ENCODE results near the gene LHFPL5.
A peak's percentile ranks its signal among the peaks of the same experiment; 100 is the strongest.

Gene LHFPL5

DNA sequence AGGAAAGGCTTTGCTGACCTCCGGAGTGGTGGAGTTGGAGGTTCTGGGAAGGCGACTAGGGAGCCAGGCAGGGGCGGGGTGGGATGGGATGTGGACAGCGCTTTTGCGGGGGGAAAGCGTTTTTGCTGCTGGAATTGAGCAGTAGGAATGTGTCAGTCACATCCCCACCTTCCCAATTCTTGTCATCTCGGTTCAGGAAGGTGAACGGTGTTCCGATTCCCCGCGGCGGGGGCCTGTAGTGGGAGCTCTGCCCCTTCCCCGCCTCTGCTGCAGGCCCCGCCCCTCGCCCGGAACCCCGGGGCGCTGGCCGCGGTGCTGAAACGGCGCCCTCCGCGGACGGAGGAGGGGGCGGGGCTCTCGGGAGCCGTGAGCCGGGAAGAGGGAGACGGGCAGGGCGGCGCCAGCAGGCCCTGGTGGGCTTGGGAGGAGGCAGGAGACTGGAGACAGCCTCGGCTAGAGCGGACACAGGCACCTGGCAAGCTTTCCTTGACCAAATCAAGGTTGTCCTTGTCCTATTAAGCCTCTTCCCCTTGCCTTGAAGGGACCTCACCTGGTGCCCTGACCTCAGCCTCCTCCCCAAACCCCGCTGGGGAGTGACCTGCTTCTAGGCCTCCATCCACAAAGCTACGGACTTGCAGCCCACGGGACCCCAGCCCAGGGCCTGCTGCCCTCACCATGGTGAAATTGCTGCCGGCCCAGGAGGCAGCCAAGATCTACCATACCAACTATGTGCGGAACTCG lies at the start of gene LHFPL5:
TSS of gene LHFPL5 (plus strand) at position 357 of the 741 bp plus-strand sequence. CDS start at position 676, 319 bp downstream.
- DNase-seq (ENCODE audit: low read depth in 2 of 2): peak in 1 of 2 donors; percentile 31

- no peak for DNase-seq (ENCODE audit: low read depth in 2 of 2)
Measured at GRCh38 chr6:35757456-35758123, 47.6 kb upstream of the LHFPL5 start.

- no peak for DNase-seq (ENCODE audit: low read depth in 2 of 2)
Measured at GRCh38 chr6:35759426-35759825, 45.7 kb upstream of the LHFPL5 start.

DNA sequence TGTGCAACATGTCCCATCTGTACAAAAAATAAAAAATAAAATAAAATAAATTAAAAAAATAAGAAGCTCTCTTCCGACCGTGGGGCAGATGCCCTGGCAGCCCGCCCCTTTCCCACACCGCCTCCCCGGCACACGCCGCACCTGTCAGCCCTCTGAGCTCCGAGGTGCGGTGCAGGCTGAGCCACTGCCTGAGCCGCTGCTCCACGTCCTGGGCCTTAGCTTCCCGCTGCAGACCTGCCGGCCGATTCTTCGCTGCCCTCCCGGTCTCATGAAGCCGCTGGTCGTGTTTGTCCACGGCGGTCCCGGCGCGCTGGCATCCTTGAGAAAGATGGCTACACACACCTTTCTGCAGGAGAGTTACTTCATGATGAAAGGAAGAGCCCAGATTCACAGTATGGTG lies 39.4 kb upstream of the LHFPL5 start:
- no peak for DNase-seq (ENCODE audit: low read depth in 2 of 2)

GRCh38 chr6:35769211-35769610 lies 35.9 kb upstream of the LHFPL5 start:
- no peak for DNase-seq (ENCODE audit: low read depth in 2 of 2)

GRCh38 chr6:35771343-35771627 lies 33.9 kb upstream of the LHFPL5 start:
- no peak for DNase-seq (ENCODE audit: low read depth in 2 of 2)

DNA sequence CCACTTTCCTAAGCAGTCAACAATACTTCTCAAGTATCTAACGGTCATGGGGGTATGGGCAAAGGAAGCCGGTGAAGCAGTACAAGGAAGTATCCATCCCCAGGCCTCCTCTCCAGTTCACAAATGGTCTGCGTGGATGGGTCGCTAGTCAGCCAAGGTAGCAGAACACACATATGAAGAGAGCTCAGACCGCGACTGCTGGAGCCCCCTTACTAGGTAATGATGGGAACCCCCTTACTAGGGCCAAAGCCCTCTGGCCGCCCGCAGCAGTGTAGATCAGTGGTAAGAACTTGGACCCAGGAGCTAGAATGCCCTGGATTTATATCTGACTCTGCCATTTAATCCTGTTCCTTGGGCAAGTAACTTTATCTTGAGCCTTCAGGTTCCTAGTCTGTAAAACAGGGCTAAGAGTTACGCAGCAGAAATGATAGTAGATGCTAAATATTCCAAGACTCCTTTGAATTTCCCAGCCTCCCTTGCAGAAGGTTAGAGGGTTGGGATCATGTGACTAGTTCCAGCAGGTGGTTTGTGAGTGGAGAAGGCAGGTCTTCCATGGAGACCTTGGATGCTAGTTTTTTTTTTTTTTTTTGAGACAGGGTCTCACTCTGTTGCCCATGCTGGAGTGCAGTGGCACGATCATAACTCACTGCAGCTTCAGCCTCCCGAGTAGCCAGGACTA lies 30.9 kb upstream of the LHFPL5 start:
- DNase-seq (ENCODE audit: low read depth in 2 of 2): no peak

DNA sequence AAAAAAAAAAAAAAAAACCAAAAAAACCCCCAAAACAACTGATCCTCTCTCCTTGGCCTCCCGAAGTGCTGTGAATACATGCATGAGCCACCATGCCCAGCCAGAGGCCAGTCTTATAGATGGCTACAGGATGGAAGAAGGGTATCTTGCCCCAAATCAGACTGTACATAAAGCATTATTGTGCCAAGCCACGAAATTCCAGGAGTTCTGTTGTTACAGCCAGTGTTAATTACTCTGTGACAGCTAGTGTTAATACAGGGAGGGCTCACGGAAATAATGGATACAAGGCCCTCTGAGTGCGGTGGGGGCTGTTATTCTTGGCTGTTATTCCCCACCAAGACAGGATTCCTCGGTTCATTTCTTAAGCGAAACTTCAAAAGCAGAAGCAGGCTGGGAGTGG lies 30.1 kb upstream of the LHFPL5 start:
- no peak for DNase-seq (ENCODE audit: low read depth in 2 of 2)

DNA sequence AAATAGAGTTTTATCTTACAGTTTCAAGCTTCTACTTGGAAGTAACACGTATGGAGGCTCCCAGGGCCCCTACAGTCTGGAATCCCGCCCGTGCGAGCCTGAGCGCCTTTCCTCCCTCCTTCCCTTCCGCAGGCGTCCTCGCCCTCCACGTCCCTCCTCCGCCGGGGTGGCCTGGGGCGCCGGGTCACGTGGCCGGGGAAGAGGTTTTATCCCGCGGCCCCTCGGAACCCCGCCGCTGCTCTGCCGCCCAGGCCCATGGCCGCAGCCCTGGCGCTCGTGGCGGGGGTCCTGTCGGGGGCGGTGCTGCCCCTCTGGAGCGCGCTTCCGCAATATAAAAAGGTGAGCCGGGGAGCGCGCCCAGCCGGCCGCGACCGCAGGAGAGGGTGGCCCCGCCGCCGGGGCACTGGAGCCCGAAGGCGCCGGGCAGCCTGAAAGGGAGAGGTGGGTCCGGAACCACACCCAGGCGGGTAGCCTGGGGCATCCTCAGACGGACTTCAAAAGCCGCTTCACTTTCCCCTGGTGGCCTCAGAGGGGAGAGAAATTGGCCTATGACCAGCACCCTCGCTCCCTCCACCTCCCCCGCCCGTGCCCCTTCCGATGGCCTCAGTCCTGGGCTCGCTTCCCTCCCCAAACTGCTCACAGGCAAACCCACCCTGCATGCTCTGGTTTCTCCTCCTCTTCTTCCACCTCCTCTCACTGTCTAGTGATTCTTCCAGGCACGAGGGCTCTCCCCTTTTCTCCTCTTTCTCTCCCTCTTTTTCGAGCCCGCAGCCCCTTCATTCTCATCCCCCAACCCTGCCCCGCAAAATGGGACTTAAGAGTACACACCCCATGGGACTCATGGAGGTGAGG lies 28.6 kb upstream of the LHFPL5 start, which contains the start of gene CLPSL2:
TSS of gene CLPSL2 (plus strand) at position 235 of the 852 bp plus-strand sequence. CDS start at position 256, 21 bp downstream.
- no peak for DNase-seq (ENCODE audit: low read depth in 2 of 2)

DNA sequence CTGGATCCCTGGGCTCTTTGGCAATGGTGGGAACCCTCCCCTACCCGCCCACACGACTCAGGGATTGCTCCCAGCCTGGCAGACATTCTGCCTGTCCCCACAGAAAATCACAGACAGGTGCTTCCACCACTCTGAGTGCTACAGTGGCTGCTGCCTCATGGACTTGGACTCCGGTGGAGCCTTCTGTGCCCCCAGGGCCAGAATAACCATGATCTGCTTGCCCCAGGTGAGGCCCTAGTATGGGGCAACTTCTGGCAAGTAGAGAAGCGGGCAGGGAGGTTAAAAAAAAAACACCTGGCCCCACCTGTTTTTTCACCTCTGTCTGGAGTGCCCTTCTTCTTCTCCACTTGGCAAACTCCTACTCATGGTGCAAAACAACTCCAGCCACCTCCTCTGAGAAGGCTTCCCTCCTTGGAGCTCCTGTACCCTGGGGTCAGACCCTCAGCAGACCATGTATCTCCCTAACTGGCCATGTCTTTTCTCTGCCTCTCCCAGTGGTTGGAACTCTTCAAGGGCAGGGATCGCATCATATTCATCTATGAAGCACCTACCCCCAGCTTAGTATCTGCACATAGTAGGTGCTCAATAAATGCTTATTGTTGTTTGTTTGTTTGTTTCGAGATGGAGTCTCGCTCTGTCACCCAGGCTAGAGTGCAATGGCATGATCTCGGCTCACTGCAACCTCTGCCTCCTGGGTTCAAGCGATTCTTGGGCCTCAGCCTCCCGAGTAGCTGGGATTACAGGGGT lies 27.6 kb upstream of the LHFPL5 start:
- no peak for DNase-seq (ENCODE audit: low read depth in 2 of 2)

DNA sequence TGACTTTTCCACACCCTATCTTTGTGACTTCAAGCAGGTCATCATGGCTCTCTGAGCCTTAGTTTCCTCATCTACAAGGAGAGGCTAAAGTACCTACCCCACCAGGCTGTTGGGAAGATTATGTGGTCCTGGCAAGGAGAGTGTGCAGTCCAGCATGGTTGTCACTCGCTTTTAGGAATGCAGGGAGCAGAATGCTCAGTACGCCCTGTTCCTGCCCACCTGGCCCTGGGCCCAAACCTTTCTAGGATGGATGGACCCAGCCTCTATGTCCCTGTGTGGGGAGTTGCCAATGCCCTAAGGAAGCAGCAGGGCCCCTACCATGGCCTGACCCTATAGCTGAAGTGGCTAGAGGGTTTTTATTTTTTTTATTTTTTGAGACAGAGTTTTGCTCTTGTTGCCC lies 26.7 kb upstream of the LHFPL5 start:
- DNase-seq (ENCODE audit: low read depth in 2 of 2): no peak

- DNase-seq (ENCODE audit: low read depth in 2 of 2): no peak
Measured at GRCh38 chr6:35780719-35781118, 24.4 kb upstream of the LHFPL5 start, which contains the start of gene CLPSL1. Gene CLPSL1 (plus strand): TSS chr6:35781019. CDS start chr6:35781111, 92 bp downstream.

GRCh38 chr6:35781290-35781689 lies 23.9 kb upstream of the LHFPL5 start:
- DNase-seq (ENCODE audit: low read depth in 2 of 2): no peak

DNA sequence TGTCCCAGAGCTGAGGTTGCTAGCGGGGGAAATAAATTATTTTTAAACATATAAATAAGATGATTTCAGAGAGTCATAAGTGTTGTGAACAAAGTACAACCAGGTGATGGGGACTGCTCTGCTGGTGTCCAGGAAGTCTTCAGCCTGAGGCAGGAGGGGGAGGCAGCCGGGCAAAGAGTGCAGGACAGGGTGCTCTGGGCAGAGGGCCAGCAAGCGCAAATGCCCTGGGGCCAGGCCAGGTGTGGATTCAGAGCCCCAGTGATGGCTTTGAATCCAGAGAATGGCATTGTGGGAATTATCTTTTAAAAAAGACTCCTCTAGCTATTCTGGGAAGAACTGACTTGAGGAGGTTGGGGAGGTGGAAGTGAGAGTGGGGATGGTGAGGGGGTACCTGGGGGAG lies 22.7 kb upstream of the LHFPL5 start:
- no peak for DNase-seq (ENCODE audit: low read depth in 2 of 2)

DNA sequence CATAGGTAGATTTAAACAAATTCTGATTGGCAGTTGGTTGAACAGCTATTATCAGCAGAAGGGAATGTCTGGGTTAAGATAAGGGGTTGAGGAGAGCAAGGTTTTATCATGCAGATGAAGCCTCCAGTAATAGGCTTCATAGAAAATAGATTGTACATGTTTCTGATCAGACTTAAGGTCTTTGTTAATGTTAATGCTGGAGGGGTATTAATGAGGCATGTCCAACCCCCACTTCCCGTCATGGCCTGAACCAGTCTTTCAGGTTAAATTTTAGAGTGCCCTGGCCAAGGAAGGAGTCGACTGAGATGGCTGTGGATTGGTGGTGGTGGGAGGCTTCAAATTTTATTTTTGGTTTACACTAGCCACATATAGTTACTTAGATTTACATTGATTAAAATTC lies 21.0 kb upstream of the LHFPL5 start:
- no peak for DNase-seq (ENCODE audit: low read depth in 2 of 2)

DNA sequence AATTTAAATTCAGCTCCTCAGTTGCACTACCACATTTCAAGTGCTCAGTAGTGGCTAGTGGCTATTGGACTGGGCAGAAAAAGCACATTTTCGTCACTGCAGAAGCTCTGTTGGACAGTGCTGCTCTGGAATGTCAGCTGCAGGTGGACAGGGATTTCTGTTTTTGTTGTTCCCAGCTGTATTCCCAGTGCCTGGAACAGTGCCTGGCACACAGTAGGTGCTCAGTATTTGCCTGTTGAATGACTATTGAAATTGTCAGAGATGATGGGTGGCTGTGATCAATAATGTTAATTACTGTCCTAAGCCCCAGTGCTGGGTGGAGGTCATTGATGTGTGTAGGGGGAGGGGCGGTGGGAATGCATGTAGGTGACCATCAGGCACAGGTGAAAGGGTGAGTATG lies 18.9 kb upstream of the LHFPL5 start:
- DNase-seq (ENCODE audit: low read depth in 2 of 2): no peak

DNA sequence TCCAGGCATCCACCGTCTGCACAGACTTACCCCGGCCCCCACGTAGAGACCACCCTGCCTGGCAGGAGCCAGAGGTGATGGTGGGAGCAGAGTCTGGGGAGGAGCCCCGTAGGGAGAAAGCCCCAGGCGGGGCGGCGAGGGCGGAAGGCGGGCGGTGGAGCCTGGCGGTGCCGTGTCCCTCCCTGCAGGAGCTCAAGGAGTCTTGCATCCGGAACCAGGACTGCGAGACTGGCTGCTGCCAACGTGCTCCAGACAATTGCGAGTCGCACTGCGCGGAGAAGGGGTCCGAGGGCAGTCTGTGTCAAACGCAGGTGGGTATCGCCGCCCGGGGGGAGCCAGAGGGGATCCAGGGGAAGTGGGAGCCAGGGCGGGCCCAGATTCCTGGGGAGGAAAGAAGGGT lies 18.3 kb upstream of the LHFPL5 start:
- DNase-seq (ENCODE audit: low read depth in 2 of 2): no peak

DNA sequence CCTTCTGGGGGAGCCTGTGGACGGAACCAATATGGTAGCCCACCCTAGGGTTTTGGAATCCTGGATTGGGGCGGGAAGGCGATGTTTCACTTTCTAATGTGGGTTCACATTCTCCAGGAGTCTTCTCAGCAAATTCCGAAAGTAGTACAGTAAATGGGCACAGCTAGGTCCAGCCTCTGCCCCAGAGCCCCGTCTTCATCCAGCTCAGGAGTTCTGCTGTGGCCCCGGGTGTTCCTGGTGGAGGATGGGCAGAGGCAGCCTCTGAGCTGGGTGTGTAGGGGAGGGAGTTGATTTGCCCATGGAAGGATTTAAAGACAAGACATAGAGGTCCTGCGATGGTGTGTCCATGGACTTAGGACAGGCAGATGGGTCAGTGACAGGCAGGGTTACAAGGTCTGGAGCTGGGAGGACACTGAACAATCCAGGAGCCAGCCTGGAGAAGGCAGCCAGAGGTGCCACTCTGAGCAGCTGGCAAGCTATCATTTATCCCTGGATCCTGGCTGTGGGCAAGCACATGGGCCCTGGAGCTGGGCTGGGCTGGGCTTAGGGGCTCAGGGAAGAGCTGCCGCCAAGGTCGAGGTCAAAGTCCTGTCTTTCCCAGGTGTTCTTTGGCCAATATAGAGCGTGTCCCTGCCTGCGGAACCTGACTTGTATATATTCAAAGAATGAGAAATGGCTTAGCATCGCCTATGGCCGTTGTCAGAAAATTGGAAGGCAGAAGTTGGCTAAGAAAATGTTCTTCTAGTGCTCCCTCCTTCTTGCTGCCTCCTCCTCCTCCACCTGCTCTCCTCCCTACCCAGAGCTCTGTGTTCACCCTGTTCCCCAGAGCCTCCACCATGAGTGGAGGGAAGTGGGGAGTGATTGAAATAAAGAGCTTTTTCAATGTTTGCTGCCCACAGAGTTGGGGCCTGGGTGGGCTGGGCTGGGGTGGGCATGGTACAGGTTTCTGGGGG lies 17.6 kb upstream of the LHFPL5 start:
- DNase-seq (ENCODE audit: low read depth in 2 of 2): no peak

DNA sequence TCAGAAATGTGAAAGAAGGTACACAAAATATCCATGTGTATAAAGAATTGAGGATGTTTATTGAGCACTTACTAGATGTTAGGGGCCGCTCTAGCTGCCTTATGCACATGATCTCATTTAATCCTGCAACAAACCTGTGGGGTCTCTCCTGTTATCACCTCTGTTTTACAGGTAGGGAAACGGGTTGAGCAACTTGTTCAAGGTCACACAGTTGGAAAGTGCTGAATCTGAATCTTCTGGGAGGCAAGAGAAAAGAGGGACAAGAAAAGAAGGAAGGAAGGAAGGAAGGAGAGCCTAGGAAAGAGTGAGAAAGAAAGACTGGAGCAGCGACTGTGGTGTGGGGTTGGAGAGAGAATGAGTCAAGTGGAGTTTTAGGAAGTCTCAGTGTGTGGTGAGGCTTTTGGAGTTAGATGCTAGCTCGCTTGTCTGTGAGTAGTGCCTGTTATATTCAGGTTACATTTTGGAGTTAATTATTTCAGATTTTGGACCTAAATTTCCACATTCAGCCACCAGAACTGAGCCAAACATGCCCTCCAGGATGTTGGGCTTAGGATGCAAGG lies 16.6 kb upstream of the LHFPL5 start:
- no peak for DNase-seq (ENCODE audit: low read depth in 2 of 2)

DNA sequence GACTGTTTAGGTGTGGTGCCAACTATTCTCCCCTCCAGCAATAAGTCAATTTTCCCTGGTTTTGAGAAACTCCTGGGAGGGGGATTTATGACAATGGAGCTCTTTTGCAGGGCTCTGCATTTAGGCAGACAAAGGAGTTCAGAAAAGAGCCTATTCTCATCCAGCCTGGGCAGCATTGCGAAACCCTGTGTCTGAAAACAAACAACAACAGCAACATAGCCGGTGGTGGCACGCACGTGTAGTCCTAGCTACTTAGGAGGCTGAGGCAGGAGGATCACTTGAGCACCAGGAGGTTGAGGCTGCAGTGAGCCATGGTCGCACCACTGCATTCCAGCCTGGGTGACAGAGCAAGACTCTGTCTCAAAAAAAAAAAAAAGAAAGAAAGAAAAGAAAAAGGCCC lies 14.5 kb upstream of the LHFPL5 start:
- no peak for DNase-seq (ENCODE audit: low read depth in 2 of 2)
